NT2/D1 (cell line): Measurements from ENCODE around the gene HS6ST3.

Source experiments
- DNase-seq: peaks from one replicate; pipeline ENCODE4 v3.0.0-alpha.2; 2011; ENCODE audit warnings: low read depth, low spot score
- H3K27me3 ChIP-seq: 2 replicates; pipeline ENCODE4 v1.6.0; 2011; ENCODE audit warnings: mild to moderate bottlenecking; ENCODE audit not compliant: insufficient read length, insufficient read depth
- H3K36me3 ChIP-seq: 2 replicates; pipeline ENCODE4 v1.6.1; 2011; ENCODE audit warnings: mild to moderate bottlenecking, low read length, mixed read lengths; ENCODE audit not compliant: insufficient read depth, insufficient read length
- H3K4me1 ChIP-seq: 2 replicates; pipeline ENCODE4 v1.5.1; 2011; ENCODE audit not compliant: insufficient read depth, insufficient read length
- H3K4me3 ChIP-seq: 2 replicates; pipeline ENCODE4 v1.5.1; 2011; ENCODE audit warnings: low read depth; ENCODE audit not compliant: insufficient read length
- H3K9ac ChIP-seq: 2 replicates; pipeline ENCODE4 v1.6.0; 2011; ENCODE audit warnings: low read depth; ENCODE audit not compliant: insufficient read length
- H3K9me3 ChIP-seq: 2 replicates; pipeline ENCODE4 v1.5.1; 2011; ENCODE audit warnings: mild to moderate bottlenecking, low read length; ENCODE audit not compliant: insufficient read depth
- SUZ12 ChIP-seq: IDR thresholded peaks from 2 replicates; pipeline ENCODE4 v1.6.1; 2011; ENCODE audit not compliant: insufficient read length, insufficient read depth; ENCODE audit errors: extremely low read depth
- YY1 ChIP-seq: IDR thresholded peaks from 2 replicates; pipeline ENCODE4 v1.6.1; 2011; ENCODE audit not compliant: insufficient read length, insufficient read depth
- ZNF274 ChIP-seq: IDR thresholded peaks from 2 replicates; pipeline ENCODE4 v1.6.1; 2011; ENCODE audit warnings: mild to moderate bottlenecking, low read depth, low read length

HS6ST3 gene

DNA sequence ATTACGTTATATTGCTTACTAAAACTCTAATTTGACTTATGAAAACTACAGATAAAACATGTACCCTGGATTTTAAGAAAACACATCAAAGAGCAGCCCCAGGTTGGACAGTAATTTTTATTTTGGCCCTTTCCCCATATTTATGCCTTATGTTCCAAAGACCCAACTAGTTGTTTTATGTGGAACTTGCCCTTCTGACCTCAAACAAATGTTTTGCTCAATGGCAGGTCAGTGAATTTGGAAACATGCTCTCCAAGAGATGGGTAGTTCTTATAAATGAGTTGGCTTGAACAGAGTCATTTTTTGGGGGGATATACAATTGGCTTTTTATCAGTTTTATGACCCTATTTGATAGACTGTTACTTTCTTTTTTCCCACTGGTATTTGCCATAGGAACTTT, 360.0 kb downstream of the HS6ST3 start:
- H3K27me3 ChIP-seq: no peaks in the 10 kb centered on the region
- H3K9me3 ChIP-seq: no peaks in the 10 kb centered on the region
- H3K9ac ChIP-seq: no peak overlapping the region
- DNase-seq: no peak
- no peaks in the 10 kb centered on the region for H3K36me3 ChIP-seq
- TF ChIP-seq SUZ12: no peak
- TF ChIP-seq ZNF274: no peak
- no peak for TF ChIP-seq YY1
- no peak overlapping the region for H3K4me3 ChIP-seq
- H3K4me1 ChIP-seq: no peaks in the 10 kb centered on the region

DNA sequence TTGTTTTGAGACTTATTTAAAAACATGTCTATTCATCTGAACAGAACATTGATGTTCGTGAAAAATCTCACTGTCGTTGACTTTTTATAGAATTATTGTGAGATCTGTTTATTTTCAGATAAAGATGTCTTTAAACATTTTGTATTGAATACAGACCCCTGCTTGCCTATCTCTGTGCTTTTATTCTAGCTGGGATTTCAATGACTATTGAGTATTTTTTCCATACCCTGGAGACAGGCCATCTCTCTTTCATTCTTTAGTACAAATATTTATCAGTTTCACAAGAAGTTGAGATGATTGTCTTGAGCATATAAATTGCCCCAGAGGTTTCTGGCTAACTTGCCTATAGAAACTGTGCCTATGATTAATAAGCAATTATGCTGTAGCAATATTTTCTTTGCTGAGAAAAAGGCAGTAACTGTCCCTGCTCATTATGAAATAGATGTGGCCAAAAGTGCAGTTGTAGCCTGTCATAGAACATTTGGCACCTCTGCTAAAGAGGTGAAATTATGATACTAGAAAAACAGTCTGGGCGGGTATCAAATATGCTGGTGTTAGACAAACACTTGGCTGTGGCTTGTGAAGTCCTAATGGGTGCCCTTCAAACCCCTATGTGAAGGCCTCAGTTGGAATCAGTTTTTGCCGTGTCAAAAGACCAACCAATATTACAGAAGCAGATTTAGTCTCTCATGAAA, 360.6 kb downstream of the HS6ST3 start:
- Histone ChIP-seq H3K9ac (no peak overlapping the region), H3K36me3 (no peaks in the 10 kb centered on the region), H3K4me1 (no peaks in the 10 kb centered on the region), H3K4me3 (no peak overlapping the region), H3K27me3 (no peaks in the 10 kb centered on the region), H3K9me3 (no peaks in the 10 kb centered on the region)
- TF ChIP-seq ZNF274 (no peak), SUZ12 (no peak), YY1 (no peak)
- DNase-seq: no peak

DNA sequence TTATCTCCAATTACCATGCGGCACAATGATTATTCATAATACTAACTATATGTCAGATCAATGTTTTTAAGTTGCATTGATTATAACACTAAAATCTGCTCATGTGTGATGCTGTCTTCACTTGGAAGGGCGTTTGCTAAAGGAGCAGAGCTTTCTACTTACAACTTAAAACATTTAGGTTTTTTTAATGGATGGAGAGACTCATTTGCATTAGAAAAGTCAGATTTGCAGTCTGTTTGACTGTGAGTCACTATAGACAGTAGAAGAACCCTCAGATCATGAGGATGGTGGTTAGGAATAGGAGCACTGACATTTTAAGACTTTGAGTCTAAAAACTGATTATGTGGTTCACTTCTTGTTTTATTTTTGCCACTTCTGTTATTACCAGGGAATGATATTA, 364.6 kb downstream of the HS6ST3 start:
- Histone ChIP-seq H3K4me3 (no peak overlapping the region), H3K9me3 (no peaks in the 10 kb centered on the region), H3K4me1 (no peaks in the 10 kb centered on the region), H3K27me3 (no peaks in the 10 kb centered on the region), H3K36me3 (no peaks in the 10 kb centered on the region), H3K9ac (no peak overlapping the region)
- no peak for DNase-seq
- TF ChIP-seq YY1: no peak

DNA sequence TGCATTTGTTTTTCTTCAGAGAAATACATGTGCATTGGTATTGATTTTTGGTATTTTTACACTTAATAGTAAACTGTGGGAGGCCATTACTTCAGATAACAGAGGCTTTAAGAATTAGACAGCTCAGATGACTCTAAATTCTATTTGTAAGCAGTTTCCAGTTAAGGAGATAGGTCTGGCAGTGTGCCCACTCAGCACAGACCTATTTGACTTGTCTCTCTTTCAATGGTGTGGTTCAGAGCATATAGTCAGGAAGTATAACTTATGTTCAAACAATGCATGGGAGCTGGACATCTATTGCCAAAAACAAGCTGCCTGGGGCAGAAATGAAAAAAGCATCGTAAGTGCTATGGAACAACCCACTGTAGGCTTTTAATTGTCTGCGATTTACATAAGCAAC, 370.7 kb downstream of the HS6ST3 start:
- no peaks in the 10 kb centered on the region for H3K36me3 ChIP-seq
- TF ChIP-seq ZNF274: no peak
- TF ChIP-seq SUZ12: no peak
- TF ChIP-seq YY1: no peak
- DNase-seq: no peak
- no peaks in the 10 kb centered on the region for H3K4me1 ChIP-seq
- H3K27me3 ChIP-seq: no peaks in the 10 kb centered on the region
- no peak overlapping the region for H3K4me3 ChIP-seq
- no peak overlapping the region for H3K9ac ChIP-seq
- H3K9me3 ChIP-seq: no peaks in the 10 kb centered on the region

DNA sequence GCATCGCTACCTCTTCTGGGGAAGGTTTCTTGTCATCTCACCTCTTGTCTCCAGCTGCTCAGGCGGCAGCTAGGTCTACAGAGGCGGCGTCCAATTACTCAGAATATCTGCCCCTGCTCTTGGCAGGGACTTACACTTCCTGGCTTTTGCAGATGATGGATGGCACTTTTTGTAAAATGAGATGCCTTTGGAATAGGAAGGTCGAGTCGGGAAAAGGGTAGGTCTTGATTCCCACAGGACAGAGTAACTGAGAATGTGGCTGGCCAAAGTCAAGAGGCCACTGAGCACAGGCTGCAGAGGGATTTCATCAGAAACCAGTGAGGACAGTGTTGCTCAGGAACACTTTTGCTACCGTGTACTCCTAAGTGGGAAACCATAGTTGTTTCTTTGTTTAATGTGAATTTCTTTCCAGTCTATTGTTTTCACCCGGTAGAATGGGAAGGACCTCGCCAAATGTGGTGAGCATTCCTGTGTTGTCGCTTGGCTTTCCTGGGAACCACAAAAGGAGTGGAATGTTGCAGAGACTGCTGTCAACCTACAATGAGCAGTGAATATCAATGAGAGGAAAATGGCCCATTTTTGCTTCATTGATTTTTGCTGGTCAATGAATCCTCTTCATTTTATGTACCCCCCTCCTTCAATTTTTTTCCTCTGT, 383.7 kb downstream of the HS6ST3 start:
- Histone ChIP-seq H3K27me3 (no peaks in the 10 kb centered on the region), H3K9ac (no peak overlapping the region), H3K9me3 (no peaks in the 10 kb centered on the region), H3K4me1 (no peaks in the 10 kb centered on the region), H3K4me3 (no peak overlapping the region), H3K36me3 (no peaks in the 10 kb centered on the region)
- TF ChIP-seq ZNF274: no peak
- TF ChIP-seq SUZ12: no peak
- no peak for TF ChIP-seq YY1
- peak; percentile 18 for DNase-seq

DNA sequence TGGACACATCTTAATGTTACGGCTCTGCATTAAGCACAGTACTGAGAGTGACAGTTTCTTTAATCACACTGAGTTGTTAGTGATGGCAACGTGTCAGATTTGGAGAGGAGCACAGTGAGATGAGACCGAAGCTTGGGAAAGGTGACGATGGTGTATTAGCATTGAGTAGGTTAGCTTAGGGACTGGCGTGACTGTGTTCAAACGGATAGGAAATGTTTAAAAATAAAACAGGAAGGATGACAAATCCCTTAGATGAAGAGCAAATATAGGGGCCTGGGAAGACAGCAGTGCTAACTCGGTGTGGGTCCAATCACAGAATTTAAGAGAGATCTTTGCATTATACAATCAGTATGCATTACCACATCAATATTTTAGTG, 384.3 kb downstream of the HS6ST3 start:
- no peaks in the 10 kb centered on the region for H3K4me1 ChIP-seq
- H3K9me3 ChIP-seq: no peaks in the 10 kb centered on the region
- no peak overlapping the region for H3K9ac ChIP-seq
- H3K27me3 ChIP-seq: no peaks in the 10 kb centered on the region
- no peak for DNase-seq
- no peak for TF ChIP-seq SUZ12
- no peak for TF ChIP-seq YY1
- TF ChIP-seq ZNF274: no peak
- H3K36me3 ChIP-seq: no peaks in the 10 kb centered on the region
- H3K4me3 ChIP-seq: no peak overlapping the region

DNA sequence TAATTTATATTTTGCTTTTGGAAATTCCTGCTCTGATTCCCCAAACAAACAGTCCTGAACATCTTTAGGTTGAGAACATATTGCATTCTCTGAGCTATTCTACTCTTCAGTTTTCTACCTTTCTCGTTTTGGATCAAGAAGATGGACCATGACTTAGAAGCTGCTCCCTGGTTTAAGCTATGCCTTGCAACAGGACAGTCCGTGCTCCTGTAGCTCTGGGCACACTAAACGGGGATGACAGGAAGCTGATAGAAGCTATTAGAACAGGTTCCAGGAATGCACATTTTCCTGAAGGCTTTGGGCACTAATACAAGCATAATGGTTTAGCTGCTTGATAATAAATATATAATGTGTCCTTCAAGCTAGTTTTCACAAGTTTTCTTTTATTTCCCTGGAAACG, 385.2 kb downstream of the HS6ST3 start:
- TF ChIP-seq YY1 (no peak), SUZ12 (no peak), ZNF274 (no peak)
- Histone ChIP-seq H3K4me1 (no peaks in the 10 kb centered on the region), H3K9ac (no peak overlapping the region), H3K4me3 (no peak overlapping the region), H3K9me3 (no peaks in the 10 kb centered on the region), H3K36me3 (no peaks in the 10 kb centered on the region), H3K27me3 (no peaks in the 10 kb centered on the region)
- DNase-seq: no peak
